ENCODE measurements around the gene EHBP1L1. TPM values are rescaled to one million over a fixed set of nuclear protein-coding genes. Genes with fewer than 3 reads are reported as not detected.

The EHBP1L1 gene
- total RNA-seq, 1 experiment from 2014 or later, result 126 TPM

- Histone ChIP-seq H4K20me1 (ENCODE audit: low read length) (no peaks in the 10 kb centered on the region), H3K9ac (ENCODE audit: low read length) (peak overlapping the region; percentile 75), H2AFZ (ENCODE audit: low read length) (peak overlapping the region; percentile 84)
Measured at GRCh38 chr11:65540290-65541092, 35.4 kb upstream of the EHBP1L1 start.

GRCh38 chr11:65541093-65541982 lies 34.5 kb upstream of the EHBP1L1 start:
- DNase-seq, result peak; percentile 72
- Histone ChIP-seq H3K4me2 (ENCODE audit: low read length) (peak overlapping the region; percentile 95), H2AFZ (ENCODE audit: low read length) (no peak overlapping the region; the same call in 1 of the 2 replicates), H3K9ac (ENCODE audit: low read length) (peak overlapping the region; percentile 75), H3K79me2 (ENCODE audit: low read length) (0 out of 2 replicates have a peak, but pooled peaks cover 5% of the 10 kb centered on the region), H3K4me1 (ENCODE audit: insufficient read depth, low read length) (peaks cover 28% of the 10 kb centered on the region), H3K9me2 (replicated peaks; ENCODE audit: low read length) (no peaks in the 10 kb centered on the region), H3K27ac (ENCODE audit: low read length) (peak overlapping the region; percentile 69), H3K27me3 (ENCODE audit: low read length) (no peaks in the 10 kb centered on the region), H3K9me3 (ENCODE audit: low read length) (no peaks in the 10 kb centered on the region), H3K4me3 (ENCODE audit: low read length) (peak overlapping the region; percentile 81; the same call in 1 of the 2 replicates), H3K36me3 (ENCODE audit: low read depth, low read length) (peaks cover 11% of the 10 kb centered on the region; the same call in 1 of the 2 replicates), H4K20me1 (ENCODE audit: low read length) (no peaks in the 10 kb centered on the region), H3F3A (ENCODE audit: low read length, unreplicated experiment) (no peaks in the 10 kb centered on the region)
- no TSS peak for BruUV-seq (replicated peaks)
- CTCF ChIA-PET, result interaction anchor here (1.4 to 2.7 kb wide), 6 partner anchors 10 to 52 kb away, joined by 3 to 25 read pairs (median 9); partner anchors contain the start of genes FAM89B and ZNRD2
- intact Hi-C loops (cut with micrococcal nuclease), result loop anchor here (10.0 kb wide), 1 partner anchor 73 kb away; the partner anchor contains the start of genes MAP3K11 and PCNX3
- no peak for ATAC-seq
- POLR2A ChIA-PET (ENCODE audit: unreplicated experiment), result interaction anchor here (0.5 to 1.6 kb wide), 2 partner anchors 29 to 318 kb away, joined by 3 to 7 read pairs; partner anchors contain the start of gene ZNRD2
- TF ChIP-seq EZH2 (IDR thresholded peaks at IDR 0.05; ENCODE audit: low read length, unreplicated experiment), result no peak
- no peak for TF ChIP-seq CTCF (conservative IDR thresholded peaks at IDR 0.05; ENCODE audit: low read depth, low read length)
- TF ChIP-seq EZH2phosphoT487 (IDR thresholded peaks at IDR 0.05; ENCODE audit: borderline replicate concordance, low read length), result no peak

More at GRCh38 chr11:65540290-65541092, 35.4 kb upstream of the EHBP1L1 start:
- TSS peak; percentile 24 for BruUV-seq (replicated peaks)
- ChIA-PET CTCF (interaction anchor here (0.7 to 2.7 kb wide), 7 partner anchors 11 to 55 kb away, joined by 3 to 25 read pairs (median 7); partner anchors contain the start of genes FAM89B, KCNK7 and ZNRD2), POLR2A (ENCODE audit: unreplicated experiment) (interaction anchor here (0.5 to 1.6 kb wide), 2 partner anchors 30 to 319 kb away, joined by 3 to 7 read pairs; partner anchors contain the start of gene ZNRD2)
- H3K9me3 ChIP-seq (ENCODE audit: low read length), result no peaks in the 10 kb centered on the region
- peak overlapping the region; percentile 81 for H3K4me3 ChIP-seq (ENCODE audit: low read length)
- peaks cover 19% of the 10 kb centered on the region for H3K4me1 ChIP-seq (ENCODE audit: insufficient read depth, low read length)
- peak; percentile 91 for DNase-seq
- 0 out of 2 replicates have a peak, but pooled peaks cover 5% of the 10 kb centered on the region for H3K79me2 ChIP-seq (ENCODE audit: low read length)
- peak overlapping the region; percentile 69 for H3K27ac ChIP-seq (ENCODE audit: low read length)
- ATAC-seq, result peak; percentile 69
- TF ChIP-seq CTCF (conservative IDR thresholded peaks at IDR 0.05; ENCODE audit: low read depth, low read length) (peak; percentile 92), EZH2 (IDR thresholded peaks at IDR 0.05; ENCODE audit: low read length, unreplicated experiment) (no peak), EZH2phosphoT487 (IDR thresholded peaks at IDR 0.05; ENCODE audit: borderline replicate concordance, low read length) (no peak)
- no peaks in the 10 kb centered on the region for H3K27me3 ChIP-seq (ENCODE audit: low read length)
- H3F3A ChIP-seq (ENCODE audit: low read length, unreplicated experiment), result no peaks in the 10 kb centered on the region
- intact Hi-C loops (cut with micrococcal nuclease), result loop anchor here (1.0 to 10.0 kb wide), 2 partner anchors 30 to 74 kb away; partner anchors contain the start of genes MAP3K11, PCNX3 and ZNRD2
- no peaks in the 10 kb centered on the region for H3K9me2 ChIP-seq (replicated peaks; ENCODE audit: low read length)
- H3K4me2 ChIP-seq (ENCODE audit: low read length), result peak overlapping the region; percentile 95
- H3K36me3 ChIP-seq (ENCODE audit: low read depth, low read length), result peaks cover 15% of the 10 kb centered on the region; the same call in 1 of the 2 replicates
